Peyer's patch (tissue), 4 donors: ENCODE measurements around the gene LIMCH1. TPM values are rescaled to one million over a fixed set of nuclear protein-coding genes. Genes with fewer than 3 reads are reported as not detected.

Source experiments
- DNase-seq, 3 donors: peaks; one replicate each; pipeline ENCODE4 v3.0.0-alpha.2; 2017 to 2019
- H3K27ac ChIP-seq, 4 donors: fragments of 200-600 bp; sonication (generic); one replicate each; pipeline ENCODE4 v1.5.1; 2016 to 2019
- H3K27me3 ChIP-seq, 2 donors: fragments of 200-600 bp; sonication (generic); one replicate each; pipeline ENCODE4 v1.5.1; 2019
- H3K36me3 ChIP-seq, 3 donors: fragments of 200-600 bp; sonication (generic); one replicate each; pipeline ENCODE4 v1.5.1; 2016 to 2019
- H3K4me1 ChIP-seq, 4 donors: fragments of 200-600 bp; sonication (generic); one replicate each; pipeline ENCODE4 v1.5.1; 2016 to 2019
- H3K4me3 ChIP-seq, 4 donors: fragments of 200-600 bp; sonication (generic); 1 replicate in 3 of 4; 2 replicates in 1 of 4; pipeline ENCODE4 v1.5.1; 2016 to 2019; ENCODE audit warnings: mild to moderate bottlenecking in 1 of 4
- H3K9me3 ChIP-seq, 4 donors: fragments of 200-600 bp; sonication (generic); one replicate each; pipeline ENCODE4 v1.5.1; 2016 to 2019; ENCODE audit warnings: mild to moderate bottlenecking in 1 of 4
- CTCF ChIP-seq, 6 experiments: fragments of 450-650 bp in 4 of 6; fragments of 200-600 bp in 2 of 6; sonication (generic) in 1 of 6; IDR thresholded peaks; one replicate each; pipeline ENCODE4 v1.5.1; 2017 to 2019; ENCODE audit warnings: antibody characterized with exemption in 6 of 6, mild to moderate bottlenecking in 3 of 6, moderate library complexity in 1 of 6
- POLR2A ChIP-seq, 2 donors: fragments of 450-650 bp; IDR thresholded peaks; one replicate each; pipeline ENCODE4 v1.5.1; 2017; ENCODE audit warnings: antibody characterized with exemption in 2 of 2, mild to moderate bottlenecking in 2 of 2, moderate library complexity in 2 of 2
- total RNA-seq, 4 donors: library from RNA; depleted of rRNA; stranded (reverse); fragments of >200 nt; gene quantifications; one replicate each; pipeline ENCODE4 v1.1.0, GENCODE V29; 2016

LIMCH1 gene
- total RNA-seq, 4 donors from 2014 or later, result 11.1 to 56.9 (median 20.4) TPM

GRCh38 chr4:41749631-41750039 lies 211.7 kb downstream of the LIMCH1 start:
- peaks cover 0 to 57% of the 10 kb centered on the region in 2 donors for H3K27me3 ChIP-seq
- H3K27ac ChIP-seq, result no peak overlapping the region
- H3K9me3 ChIP-seq, result no peaks in the 10 kb centered on the region
- TF ChIP-seq POLR2A (IDR thresholded peaks at IDR 0.05) (no peak), CTCF (IDR thresholded peaks at IDR 0.05) (no peak)
- no peaks in the 10 kb centered on the region for H3K36me3 ChIP-seq
- no peaks in the 10 kb centered on the region for H3K4me1 ChIP-seq
- H3K4me3 ChIP-seq, result no peak overlapping the region
- no peak for DNase-seq

Other genes with a start within 250 kb of the LIMCH1 start
- 1 to 10 TPM in 1 of 4 donors, under 1 TPM in 1, not detected in 2; 0.80 to 1.5 TPM for gene PHOX2B, start 210.6 kb downstream of the LIMCH1 start, total RNA-seq